Motor neuron (in vitro differentiated cells): ENCODE results near the gene GLYATL1B. TPM values are rescaled to one million over a fixed set of nuclear protein-coding genes. Genes with fewer than 3 reads are reported as not detected.
"Not testable (repeated sequence)": the region's sequence is repeated elsewhere in the genome, so short reads cannot be mapped to it uniquely, and the experiment has no call there.

Source experiments
- ATAC-seq, 8 experiments: fragments of 200-7000 bp; cut with Tn5 transposase; replicated peaks in 6 of 8; 2 replicates each; pipeline ENCODE4 v1.8.0; 2021; ENCODE audit warnings: mild to moderate bottlenecking in 8 of 8, moderate library complexity in 8 of 8
- H3K27ac ChIP-seq, 2 donors: fragments of 250-450 bp; sonication (Bioruptor Pico); 2 replicates each; pipeline ENCODE4 v1.9.0; 2021; ENCODE audit warnings: antibody characterized with exemption in 2 of 2, mild to moderate bottlenecking in 2 of 2, moderate library complexity in 1 of 2
- H3K4me1 ChIP-seq, 2 donors: fragments of 250-450 bp; sonication (Bioruptor Pico); replicated peaks in 1 of 2; 2 replicates each; pipeline ENCODE4 v1.6.1; 2021; ENCODE audit warnings: antibody characterized with exemption in 2 of 2, mild to moderate bottlenecking in 2 of 2, moderate library complexity in 1 of 2
- H3K4me3 ChIP-seq, 5 donors: fragments of 250-450 bp; sonication (Bioruptor Pico); 2 replicates each; pipeline ENCODE4 v1.9.0; 2021; ENCODE audit warnings: antibody characterized with exemption in 5 of 5, mild to moderate bottlenecking in 5 of 5, moderate library complexity in 4 of 5
- WGBS, 10 experiments: fragments of 450-650 bp; shearing (Covaris generic); methylation state at CpG; one replicate each; pipeline ENCODE4 v1.0.0; 2022; 5-methylcytosine and 5-hydroxymethylcytosine counted together
- in situ Hi-C, 9 experiments: fragments of 400-800 bp; cut with MboI; loops; one replicate each; pipeline ENCODE4 v1.15.0; 2021; ENCODE audit warnings: low sequenced_read_pairs in 9 of 9, low pct_unique_long_range_greater_than_20kb in 2 of 9; ENCODE audit not compliant: unreplicated experiment in 9 of 9
- total RNA-seq, 8 experiments: library from RNA; unstranded; fragments of 300-600 nt; gene quantifications; 2 replicates each; pipeline versions ENCODE4 v1.2.3 to v1.2.4, GENCODE V29; 2022

Gene GLYATL1B
- total RNA-seq, 8 experiments from 2014 or later, result not detected

DNA sequence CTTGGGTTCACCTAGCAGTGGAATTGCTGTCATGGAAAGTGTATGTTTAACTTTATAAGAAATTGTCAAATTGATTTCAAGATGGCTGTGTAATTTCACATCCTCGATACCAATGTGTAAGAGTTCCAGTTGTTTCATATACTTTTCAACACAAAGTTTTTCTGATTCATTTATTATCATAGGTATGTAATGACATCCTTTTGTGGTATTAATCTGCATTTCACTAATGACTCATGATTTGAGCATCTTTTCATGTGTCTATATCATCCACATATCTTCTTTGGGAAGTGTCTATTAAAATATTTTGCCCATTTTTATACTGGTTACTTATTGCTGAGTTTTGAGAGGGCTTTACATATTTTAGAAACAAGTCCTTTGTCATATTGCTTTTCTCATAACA is 17.0 kb upstream of the GLYATL1B start:
- ATAC-seq, result peak in 2 of 8 experiments; percentile 30 to 41
- H3K27ac ChIP-seq, result no peak overlapping the region
- in situ Hi-C loops, result loop anchor here in 1 of 9 experiments (25.0 kb wide), 1 partner anchor 157 kb away; no protein-coding TSS in a partner anchor
- H3K4me3 ChIP-seq, result no peak overlapping the region
- WGBS, 10 experiments, result 20 to 80% (median 60%) methylated on average over 1 of the region's 1 CpG; no CpG with 5 or more reads in 3 of the 10 experiments
- no peaks in the 10 kb centered on the region for H3K4me1 ChIP-seq

DNA sequence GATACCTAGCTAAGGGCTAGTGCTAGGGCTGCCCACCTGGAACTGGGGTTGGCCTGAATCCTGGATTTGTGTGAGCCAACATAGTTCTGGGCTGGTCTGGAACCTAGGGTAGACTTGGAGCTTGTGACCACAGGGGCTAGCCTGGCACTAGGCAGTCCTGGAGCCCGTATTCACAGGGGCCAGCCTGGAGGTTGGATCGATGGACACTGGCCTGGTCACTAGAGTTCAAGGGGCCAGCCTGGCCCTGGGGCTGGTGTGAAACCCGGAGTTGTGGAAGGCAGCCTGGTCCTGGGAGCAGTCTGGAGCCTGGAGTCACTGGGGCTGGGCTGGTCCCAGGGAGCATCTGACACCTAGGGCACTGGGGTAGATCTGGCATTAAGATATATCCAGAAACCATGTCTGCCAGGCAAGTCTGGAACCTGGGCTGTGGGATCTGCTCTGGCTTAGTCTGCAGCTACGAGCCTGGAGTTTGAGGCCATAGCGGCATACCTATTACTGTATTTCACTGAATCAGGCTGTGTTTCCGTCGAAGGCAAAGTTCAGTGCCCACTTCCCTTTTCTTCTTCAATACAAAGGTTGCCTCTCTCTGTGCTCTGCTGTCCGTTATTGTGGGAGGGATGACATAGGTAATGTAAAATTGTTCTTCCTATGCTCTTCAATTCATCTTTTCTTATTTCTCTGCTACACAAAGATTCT is 9.1 kb upstream of the GLYATL1B start:
- no peak overlapping the region for H3K4me3 ChIP-seq
- no peaks in the 10 kb centered on the region for H3K4me1 ChIP-seq
- in situ Hi-C loops, result no loop called here
- no peak overlapping the region for H3K27ac ChIP-seq
- whole genome bisulfite sequencing, 10 experiments, result 38 to 88% (median 81%) methylated on average over 1 to 6 of the region's 8 CpGs; no CpG with 5 or more reads in 4 of the 10 experiments
- ATAC-seq, result no peak

DNA sequence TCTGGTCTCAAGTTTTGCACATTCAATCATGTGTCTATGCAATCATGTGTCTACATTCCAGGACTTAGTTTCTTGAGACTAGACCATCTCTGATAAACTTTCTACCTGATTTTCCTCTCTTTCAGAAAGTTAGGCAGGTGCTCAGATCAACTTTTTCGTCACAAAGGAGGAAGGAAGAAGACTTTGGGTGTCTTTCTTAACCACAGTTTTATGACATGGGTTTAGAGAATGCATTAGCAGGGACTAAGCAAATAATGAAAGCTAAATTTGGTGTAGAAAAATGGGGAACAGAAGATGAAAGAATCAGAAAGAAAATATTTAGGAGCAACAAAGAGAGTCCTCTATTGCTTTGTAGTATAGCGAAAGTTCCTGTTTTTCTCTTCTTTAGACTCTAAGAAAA is 7.7 kb upstream of the GLYATL1B start:
- Histone ChIP-seq H3K4me1 (no peaks in the 10 kb centered on the region), H3K27ac (no peak overlapping the region), H3K4me3 (no peak overlapping the region)
- no peak for ATAC-seq
- 0 to 100% (median 70%) methylated on average over 1 to 2 of the region's 2 CpGs for WGBS, 10 experiments
- in situ Hi-C loops, result no loop called here

DNA sequence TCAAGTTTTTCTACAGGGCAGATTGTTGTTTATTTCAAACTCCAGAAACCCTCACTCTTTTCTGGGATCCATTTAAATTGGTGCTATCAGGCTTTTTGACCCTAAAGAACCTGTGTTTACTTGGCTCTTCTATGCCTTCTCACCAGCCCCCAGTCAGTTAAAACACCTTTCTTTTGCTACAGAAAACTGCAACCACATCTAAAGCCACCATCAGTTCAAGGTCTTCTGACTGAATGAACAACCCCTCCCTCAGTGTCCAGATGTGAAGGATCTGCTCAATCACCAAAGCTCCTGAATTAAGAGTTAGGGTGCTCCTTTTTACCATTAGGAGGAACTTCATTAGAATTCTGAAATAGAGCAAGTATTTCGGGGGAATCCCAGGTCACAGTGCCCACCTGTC is 7.0 kb upstream of the GLYATL1B start:
- 43 to 67% (median 56%) methylated on average over 1 of the region's 1 CpG; no CpG with 5 or more reads in 6 of the 10 experiments for WGBS, 10 experiments
- Histone ChIP-seq H3K4me1 (no peaks in the 10 kb centered on the region), H3K27ac (no peak overlapping the region), H3K4me3 (no peak overlapping the region)
- ATAC-seq, result no peak
- in situ Hi-C loops, result no loop called here

DNA sequence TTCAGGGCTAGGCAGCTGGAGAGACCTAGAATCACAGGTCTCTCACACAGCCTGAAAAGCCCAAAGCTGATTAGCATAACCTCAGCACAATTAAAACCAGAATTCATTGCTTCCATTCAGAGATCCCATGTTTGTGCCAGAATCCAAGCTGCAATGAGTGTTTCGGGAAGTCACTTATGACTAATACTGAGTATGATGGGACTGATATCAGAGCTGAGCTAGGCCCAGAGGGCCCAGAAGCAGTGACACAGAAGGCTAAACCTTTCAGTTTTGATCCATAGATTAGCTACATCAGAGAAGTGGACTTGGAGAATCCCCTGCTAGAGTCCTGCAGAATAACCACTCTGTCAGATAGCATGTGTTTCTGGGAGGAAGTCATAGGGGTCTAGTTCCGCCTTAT is 5.7 kb upstream of the GLYATL1B start:
- H3K27ac ChIP-seq, H3K4me3 ChIP-seq, H3K4me1 ChIP-seq, in situ Hi-C loops: not testable (repeated sequence)
- ATAC-seq, result peak in 2 of 8 experiments; percentile 91 to 94
- no CpG with 5 or more reads among the region's 2 CpGs for WGBS, 10 experiments

DNA sequence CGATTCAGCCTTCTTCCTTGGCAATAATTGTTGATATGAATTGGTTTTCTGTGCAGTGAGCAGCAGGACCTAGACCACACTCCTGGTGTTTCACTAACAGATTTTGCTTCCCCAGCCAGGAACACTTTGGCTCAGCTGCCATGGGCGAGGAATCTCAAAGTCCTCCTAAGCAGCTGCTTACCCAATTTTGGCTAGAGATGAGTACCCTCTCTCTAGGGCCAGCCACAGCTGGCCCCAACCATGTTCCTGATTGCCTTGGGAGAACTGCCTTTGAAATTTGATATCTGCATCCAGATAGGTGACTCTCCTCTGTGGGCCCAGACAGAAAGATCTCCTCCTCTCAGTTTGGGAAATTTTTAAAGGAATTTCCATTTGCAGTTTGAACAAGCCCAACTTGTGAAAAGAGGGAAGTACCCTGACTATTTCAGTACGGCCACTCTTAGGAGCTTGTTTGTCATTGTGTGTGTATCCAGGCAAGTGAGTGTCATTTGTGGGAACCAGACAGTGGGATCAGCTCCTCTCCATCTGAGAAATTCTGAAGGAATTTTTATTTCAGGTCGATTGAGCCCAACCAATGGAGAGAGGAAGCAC is 4.6 kb upstream of the GLYATL1B start:
- WGBS, 10 experiments, result 71 to 100% (median 80%) methylated on average over 1 to 2 of the region's 4 CpGs; no CpG with 5 or more reads in 5 of the 10 experiments
- in situ Hi-C loops, ATAC-seq, H3K4me3 ChIP-seq, H3K27ac ChIP-seq, H3K4me1 ChIP-seq: not testable (repeated sequence)

DNA sequence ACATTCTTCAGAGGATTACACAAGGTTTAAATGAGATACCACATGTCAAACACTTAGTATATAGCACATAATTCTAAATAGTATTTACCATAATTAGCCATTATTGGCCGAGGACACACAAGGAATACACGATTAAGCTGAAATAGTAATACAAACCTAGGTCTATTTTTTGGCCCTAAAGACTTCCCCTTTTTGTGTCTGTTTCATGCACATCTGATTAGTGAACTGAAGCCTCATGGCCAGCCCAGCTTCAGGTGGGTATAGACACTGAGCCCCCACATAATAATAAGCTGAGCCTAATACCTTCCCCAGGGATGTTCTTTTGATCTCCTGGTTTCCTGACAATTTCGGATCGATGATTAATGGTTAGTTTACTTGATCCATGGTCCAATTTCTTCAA is 2.1 kb downstream of the GLYATL1B start:
- in situ Hi-C loops, result no loop called here

DNA sequence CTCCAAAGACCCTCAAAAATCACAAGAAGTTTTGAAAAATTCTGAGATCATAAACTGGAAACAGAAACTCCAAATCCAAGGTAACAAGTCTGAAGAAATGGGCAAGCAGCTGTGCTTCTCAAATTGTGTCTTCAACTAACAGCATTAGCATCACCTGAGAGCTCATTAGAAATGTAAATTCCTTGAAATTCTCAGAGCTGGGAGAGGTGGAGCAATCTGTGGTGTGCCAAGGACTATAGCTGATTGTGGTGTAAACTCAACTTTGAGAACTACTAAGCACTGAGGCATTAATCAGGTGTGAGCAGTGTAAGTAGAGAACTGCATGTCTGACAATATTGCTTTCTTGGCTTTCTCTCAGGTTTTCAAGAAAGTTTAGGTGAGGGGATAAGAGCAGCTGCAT is 7.5 kb downstream of the GLYATL1B start:
- ATAC-seq, H3K27ac ChIP-seq: not testable (repeated sequence)

More for the DNA sequence above, 2.1 kb downstream of the GLYATL1B start:
- no peaks in the 10 kb centered on the region for H3K4me1 ChIP-seq
- H3K4me3 ChIP-seq, result no peak overlapping the region
- H3K27ac ChIP-seq, result no peak overlapping the region
- 40 to 100% (median 86%) methylated on average over 2 to 4 of the region's 4 CpGs; no CpG with 5 or more reads in 1 of the 10 experiments for WGBS, 10 experiments
- no peak for ATAC-seq

DNA sequence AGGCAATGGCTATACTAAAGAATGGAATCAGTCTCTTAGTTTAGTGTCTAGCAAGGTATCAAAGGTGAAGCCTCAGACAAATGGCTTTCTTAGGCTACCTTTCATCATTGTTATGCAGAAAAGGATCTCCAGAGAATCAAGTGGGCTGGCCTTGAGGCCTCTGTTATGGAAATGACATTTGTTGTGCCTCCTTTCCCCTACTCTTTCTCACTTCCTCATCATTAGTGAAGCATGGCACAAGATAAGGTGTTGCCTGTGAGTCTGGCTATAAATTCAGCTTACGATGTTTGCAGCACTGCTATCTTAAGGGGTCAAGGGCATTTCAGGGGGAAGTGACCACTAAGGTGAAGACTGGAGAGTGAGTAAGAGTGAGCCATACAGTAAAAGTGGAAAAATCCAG is 9.1 kb downstream of the GLYATL1B start:
- H3K4me3 ChIP-seq, H3K27ac ChIP-seq, H3K4me1 ChIP-seq, ATAC-seq, in situ Hi-C loops: not testable (repeated sequence)
- 29 to 100% (median 71%) methylated on average over 1 of the region's 1 CpG; no CpG with 5 or more reads in 5 of the 10 experiments for WGBS, 10 experiments

More for the DNA sequence above, 7.5 kb downstream of the GLYATL1B start:
- in situ Hi-C loops, H3K4me3 ChIP-seq, H3K4me1 ChIP-seq: not testable (repeated sequence)

DNA sequence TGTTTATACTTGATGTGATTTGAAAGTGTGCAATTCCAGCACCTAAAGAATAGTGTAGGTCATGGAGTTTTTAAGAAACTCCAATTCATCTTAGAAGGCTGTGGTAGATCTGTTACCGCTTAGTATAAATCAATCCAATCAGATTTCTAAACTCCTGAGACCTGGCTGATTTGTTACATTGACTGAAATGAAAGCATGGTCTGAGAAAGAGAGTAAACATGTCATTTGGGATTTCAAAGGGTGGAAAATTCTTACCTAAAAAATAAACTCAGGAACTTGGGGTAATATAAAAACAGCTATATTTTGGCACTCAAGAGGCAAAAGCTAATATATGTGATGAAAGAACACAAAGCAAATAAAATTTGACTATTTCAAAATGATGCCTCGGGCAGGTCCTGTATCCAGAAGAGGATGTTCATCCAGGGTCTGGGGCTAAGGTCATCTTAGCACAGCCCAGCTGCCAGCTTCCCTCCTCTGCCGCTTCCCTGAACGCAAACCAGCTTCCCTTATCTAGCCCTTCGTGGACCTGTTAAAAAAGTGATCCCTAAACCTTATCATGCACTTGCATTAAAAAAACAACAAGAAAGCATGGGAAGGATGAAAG is 10.0 kb downstream of the GLYATL1B start:
- in situ Hi-C loops, ATAC-seq, H3K4me1 ChIP-seq, H3K4me3 ChIP-seq, H3K27ac ChIP-seq: not testable (repeated sequence)
- WGBS, 10 experiments, result 28 to 99% (median 59%) methylated on average over 2 to 5 of the region's 5 CpGs; no CpG with 5 or more reads in 4 of the 10 experiments

DNA sequence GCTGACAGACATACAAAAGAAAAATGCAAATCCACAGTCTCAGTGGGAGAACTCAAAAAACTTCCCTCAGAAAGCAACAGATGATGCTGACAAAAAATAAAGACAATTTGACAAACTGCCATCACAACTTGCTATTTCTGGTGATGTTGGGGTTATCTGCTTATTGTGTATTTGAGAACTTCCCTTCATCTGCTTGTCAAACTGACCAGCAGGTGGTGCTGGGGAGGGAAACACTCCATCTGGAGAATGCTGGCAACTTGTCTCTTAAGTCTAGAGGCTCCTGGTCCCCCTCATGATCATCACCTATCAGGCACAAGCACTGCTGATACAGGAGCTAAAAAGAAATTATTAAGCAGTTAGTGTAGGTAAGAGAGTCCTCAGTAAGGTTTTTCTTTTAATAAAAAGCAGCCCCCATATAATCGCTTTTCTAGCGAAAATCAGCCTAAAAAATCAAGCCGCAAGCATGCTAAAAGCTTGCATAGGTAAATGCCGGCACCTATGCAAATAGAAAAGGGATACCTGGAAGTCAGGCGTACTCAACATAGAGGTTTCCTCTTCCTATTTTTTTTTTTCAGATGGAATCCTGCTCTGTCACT is 11.1 kb downstream of the GLYATL1B start:
- no peaks in the 10 kb centered on the region for H3K4me1 ChIP-seq
- peak in 4 of 8 experiments; percentile 28 to 83 (median 76) for ATAC-seq
- no peak overlapping the region for H3K27ac ChIP-seq
- 41 to 100% (median 88%) methylated on average over 3 to 5 of the region's 5 CpGs; no CpG with 5 or more reads in 2 of the 10 experiments for WGBS, 10 experiments
- in situ Hi-C loops, result no loop called here
- no peak overlapping the region for H3K4me3 ChIP-seq

DNA sequence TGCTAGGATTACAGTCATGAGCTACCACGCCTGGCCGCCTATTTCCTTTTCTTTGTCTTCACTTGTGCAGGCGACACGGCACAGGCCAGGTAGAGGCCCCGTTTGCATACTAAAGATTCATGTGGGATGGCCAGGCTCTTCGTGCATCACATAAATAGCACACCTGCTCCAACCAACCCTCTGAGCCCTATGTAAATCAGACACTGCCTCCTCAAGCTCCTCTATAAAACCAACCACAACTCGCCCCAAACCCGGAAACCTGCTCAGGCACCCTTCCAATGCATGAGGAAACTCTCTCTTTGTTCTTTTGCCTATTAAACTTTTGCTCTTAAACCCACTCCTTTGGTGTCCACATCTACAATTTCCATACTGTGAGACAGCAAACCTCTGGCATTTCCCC is 11.8 kb downstream of the GLYATL1B start:
- H3K27ac ChIP-seq, H3K4me1 ChIP-seq, H3K4me3 ChIP-seq, in situ Hi-C loops, ATAC-seq: not testable (repeated sequence)
- 90 to 100% (median 98%) methylated on average over 2 to 6 of the region's 8 CpGs; no CpG with 5 or more reads in 4 of the 10 experiments for WGBS, 10 experiments

DNA sequence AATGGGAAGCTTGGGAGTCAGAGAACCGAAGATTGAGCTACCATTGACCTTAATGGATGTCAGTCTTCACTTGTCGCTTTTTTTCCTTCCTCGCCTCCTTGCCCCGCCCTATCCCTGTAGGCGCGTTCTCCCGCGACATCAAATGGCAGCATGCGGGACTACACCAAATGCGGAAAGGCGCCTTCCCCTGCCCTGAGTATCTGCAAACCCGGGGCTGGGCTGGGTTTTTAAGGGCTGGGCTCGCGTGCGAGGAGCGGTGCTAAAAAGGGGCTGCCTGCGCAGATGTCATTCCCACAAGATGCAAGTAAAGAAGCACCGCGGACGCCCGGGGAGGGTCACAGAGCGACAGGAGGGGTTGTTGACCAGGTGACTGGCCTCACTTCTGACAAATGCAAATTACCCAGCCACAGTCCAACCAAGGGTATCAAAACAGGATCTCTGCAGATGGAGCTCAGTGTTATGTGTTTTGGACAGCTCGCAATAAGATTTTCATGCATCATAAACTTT is 16.2 kb downstream of the GLYATL1B start:
- in situ Hi-C loops, result no loop called here
- ATAC-seq, result peak in 4 of 8 experiments; percentile 2 to 55 (median 26)
- H3K4me3 ChIP-seq, result peak overlapping the region in 1 of 5 donors; percentile 27
- no peak overlapping the region for H3K27ac ChIP-seq
- WGBS, 10 experiments, result 0 to 100% (median 57%) methylated on average over 1 to 17 of the region's 23 CpGs; no CpG with 5 or more reads in 3 of the 10 experiments
- peaks cover 0 to 6% of the 10 kb centered on the region in 2 donors for H3K4me1 ChIP-seq
